ENCODE measurements around the gene NPR1. TPM values are rescaled to one million over a fixed set of nuclear protein-coding genes. Genes with fewer than 3 reads are reported as not detected.

NPR1 gene
- total RNA-seq, 1 experiment from 2014 or later = 1.1 TPM

- ChIA-PET POLR2A (ENCODE audit: low non-redundant PET) (no interaction called here), CTCF (no interaction called here)
- no peaks in the 10 kb centered on the region for H3K36me3 ChIP-seq (ENCODE audit: insufficient read depth, low read length, poor library complexity, severe bottlenecking)
- H3K9me3 ChIP-seq (ENCODE audit: low read depth, low read length, poor library complexity, severe bottlenecking) = no peaks in the 10 kb centered on the region
- H3K27ac ChIP-seq (ENCODE audit: low read depth, low read length, poor library complexity, severe bottlenecking) = no peak overlapping the region
- no peaks in the 10 kb centered on the region for H3K27me3 ChIP-seq (replicated peaks; ENCODE audit: insufficient read depth, low read depth, low read length, poor library complexity)
- no peak overlapping the region for H3K4me3 ChIP-seq (ENCODE audit: low read depth, low read length, poor library complexity, severe bottlenecking)
- H3K4me1 ChIP-seq (ENCODE audit: insufficient read depth, low read length, poor library complexity, severe bottlenecking) = peaks cover under 1% of the 10 kb centered on the region
- DNase-seq (ENCODE audit: low spot score) = no peak
- TF ChIP-seq CTCF (conservative IDR thresholded peaks at IDR 0.05; ENCODE audit: low read depth, low read length) (no peak), EZH2 (IDR thresholded peaks at IDR 0.05; ENCODE audit: borderline replicate concordance, low read depth, low read length, poor library complexity, severe bottlenecking) (no peak)
- BruUV-seq (replicated peaks) = no TSS peak
- intact Hi-C loops (cut with micrococcal nuclease; ENCODE audit: unreplicated experiment) = no loop called here
Observed at GRCh38 chr1:153652805-153653500, 25.5 kb upstream of the NPR1 start.

- H3K4me1 ChIP-seq (ENCODE audit: insufficient read depth, low read length, poor library complexity, severe bottlenecking) = peaks cover 13% of the 10 kb centered on the region
- no peak overlapping the region for H3K4me3 ChIP-seq (ENCODE audit: low read depth, low read length, poor library complexity, severe bottlenecking)
- intact Hi-C loops (cut with micrococcal nuclease; ENCODE audit: unreplicated experiment) = no loop called here
- no peak overlapping the region for H3K27ac ChIP-seq (ENCODE audit: low read depth, low read length, poor library complexity, severe bottlenecking)
- no TSS peak for BruUV-seq (replicated peaks)
- H3K36me3 ChIP-seq (ENCODE audit: insufficient read depth, low read length, poor library complexity, severe bottlenecking) = no peaks in the 10 kb centered on the region
- H3K27me3 ChIP-seq (replicated peaks; ENCODE audit: insufficient read depth, low read depth, low read length, poor library complexity) = no peaks in the 10 kb centered on the region
- no peak for DNase-seq (ENCODE audit: low spot score)
- ChIA-PET POLR2A (ENCODE audit: low non-redundant PET) (interaction anchor here (0.6 kb wide), 1 partner anchor 16 kb away, joined by 3 read pairs; no protein-coding TSS in a partner anchor), CTCF (no interaction called here)
- H3K9me3 ChIP-seq (ENCODE audit: low read depth, low read length, poor library complexity, severe bottlenecking) = no peaks in the 10 kb centered on the region
- TF ChIP-seq CTCF (conservative IDR thresholded peaks at IDR 0.05; ENCODE audit: low read depth, low read length) = no peak
- TF ChIP-seq EZH2 (IDR thresholded peaks at IDR 0.05; ENCODE audit: borderline replicate concordance, low read depth, low read length, poor library complexity, severe bottlenecking) = no peak
Observed at GRCh38 chr1:153655333-153655732, 23.2 kb upstream of the NPR1 start.

GRCh38 chr1:153658400-153659174 is 19.9 kb upstream of the NPR1 start, which contains the start of gene SNAPIN:
Gene SNAPIN (plus strand): TSS chr1:153658703. CDS start chr1:153658744, 41 bp downstream.
- ChIA-PET CTCF (no interaction called here), POLR2A (ENCODE audit: low non-redundant PET) (no interaction called here)
- H3K36me3 ChIP-seq (ENCODE audit: insufficient read depth, low read length, poor library complexity, severe bottlenecking) = peaks cover 29% of the 10 kb centered on the region
- peak within 1 kb of the TSS; percentile 79 for H3K27ac ChIP-seq (ENCODE audit: low read depth, low read length, poor library complexity, severe bottlenecking)
- no peaks in the 10 kb centered on the region for H3K9me3 ChIP-seq (ENCODE audit: low read depth, low read length, poor library complexity, severe bottlenecking)
- DNase-seq (ENCODE audit: low spot score) = peak; percentile 97
- TF ChIP-seq EZH2 (IDR thresholded peaks at IDR 0.05; ENCODE audit: borderline replicate concordance, low read depth, low read length, poor library complexity, severe bottlenecking) = no peak
- no peak; the same call in 1 of the 2 replicates for TF ChIP-seq CTCF (conservative IDR thresholded peaks at IDR 0.05; ENCODE audit: low read depth, low read length)
- H3K4me1 ChIP-seq (ENCODE audit: insufficient read depth, low read length, poor library complexity, severe bottlenecking) = peaks cover 13% of the 10 kb centered on the region
- intact Hi-C loops (cut with micrococcal nuclease; ENCODE audit: unreplicated experiment) = no loop called here
- BruUV-seq (replicated peaks) = no TSS peak
- H3K4me3 ChIP-seq (ENCODE audit: low read depth, low read length, poor library complexity, severe bottlenecking) = peak within 1 kb of the TSS; percentile 67
- H3K27me3 ChIP-seq (replicated peaks; ENCODE audit: insufficient read depth, low read depth, low read length, poor library complexity) = no peaks in the 10 kb centered on the region
